Astrocyte (in vitro differentiated cells and primary cell): Measurements from ENCODE around the gene ABHD5. TPM values are rescaled to one million over a fixed set of nuclear protein-coding genes. Genes with fewer than 3 reads are reported as not detected.

Experiments used
- DNase-seq: peaks from one replicate; pipeline ENCODE4 v3.0.0-alpha.2; 2010; ENCODE audit warnings: low read depth
- FAIRE-seq: peaks from 2 replicates; lab custom pipeline; 2011; peaks lifted over from hg19 to GRCh38; lab: Jason Lieb, UNC
- H2AFZ ChIP-seq: 2 replicates; pipeline ENCODE4 v1.6.0; 2012; ENCODE audit warnings: low read depth, low read length, inconsistent platforms
- H3K27ac ChIP-seq: 2 replicates; pipeline ENCODE4 v1.5.1; 2011; ENCODE audit warnings: low read depth, low read length, inconsistent platforms
- H3K27me3 ChIP-seq: 2 replicates; pipeline ENCODE4 v1.6.0; 2011; ENCODE audit warnings: low read length, inconsistent platforms; ENCODE audit not compliant: insufficient read depth
- H3K36me3 ChIP-seq: 2 replicates; pipeline ENCODE4 v1.5.1; 2011; ENCODE audit warnings: low read length, inconsistent platforms; ENCODE audit not compliant: insufficient read depth
- H3K4me1 ChIP-seq: 2 replicates; pipeline ENCODE4 v1.5.1; 2011; ENCODE audit warnings: low read length, inconsistent platforms; ENCODE audit not compliant: insufficient read depth
- H3K4me2 ChIP-seq: 2 replicates; pipeline ENCODE4 v1.6.0; 2012; ENCODE audit warnings: low read length, inconsistent platforms
- H3K4me3 ChIP-seq: 2 replicates; pipeline ENCODE4 v1.5.1; 2011; ENCODE audit warnings: low read depth, mild to moderate bottlenecking, low read length, inconsistent platforms; ENCODE audit not compliant: insufficient read depth
- H3K79me2 ChIP-seq: 2 replicates; pipeline ENCODE4 v1.6.0; 2012; ENCODE audit warnings: mild to moderate bottlenecking, low read length, inconsistent platforms; ENCODE audit not compliant: insufficient read depth
- H3K9ac ChIP-seq: 2 replicates; pipeline ENCODE4 v1.6.0; 2012; ENCODE audit warnings: mild to moderate bottlenecking, low read length, inconsistent platforms
- H3K9me3 ChIP-seq: 2 replicates; pipeline ENCODE4 v1.5.1; 2012; ENCODE audit warnings: low read depth, mild to moderate bottlenecking, low read length, inconsistent platforms; ENCODE audit not compliant: insufficient read depth
- H4K20me1 ChIP-seq: 2 replicates; pipeline ENCODE4 v1.6.0; 2012; ENCODE audit warnings: low read length, inconsistent platforms; ENCODE audit not compliant: insufficient read depth
- H3K27ac Mint-ChIP-seq: one replicate; pipeline ENCODE4 v1.8.0; 2021; ENCODE audit warnings: mild to moderate bottlenecking, mixed read lengths; ENCODE audit not compliant: unreplicated experiment
- H3K27me3 Mint-ChIP-seq: one replicate; pipeline ENCODE4 v1.8.0; 2021; ENCODE audit warnings: low read depth, mixed read lengths; ENCODE audit not compliant: unreplicated experiment
- H3K36me3 Mint-ChIP-seq: one replicate; pipeline ENCODE4 v1.8.0; 2021; ENCODE audit warnings: low read depth, mixed read lengths; ENCODE audit not compliant: unreplicated experiment
- H3K4me1 Mint-ChIP-seq: one replicate; pipeline ENCODE4 v1.8.0; 2021; ENCODE audit warnings: low read depth, mixed read lengths; ENCODE audit not compliant: unreplicated experiment
- H3K4me3 Mint-ChIP-seq: one replicate; pipeline ENCODE4 v1.8.0; 2021; ENCODE audit warnings: mild to moderate bottlenecking, moderate library complexity, mixed read lengths; ENCODE audit not compliant: unreplicated experiment
- H3K9me3 Mint-ChIP-seq: one replicate; pipeline ENCODE4 v1.8.0; 2021; ENCODE audit warnings: mild to moderate bottlenecking, mixed read lengths; ENCODE audit not compliant: unreplicated experiment
- EZH2 ChIP-seq: IDR thresholded peaks from 2 replicates; pipeline ENCODE4 v1.6.1; 2012; ENCODE audit warnings: mild to moderate bottlenecking, low read length, inconsistent platforms; ENCODE audit not compliant: insufficient read depth
- total RNA-seq: library from RNA; stranded (reverse); gene quantifications from 2 replicates; pipeline ENCODE4 v1.2.1, GENCODE V29; 2021
- TF ChIP-seq, protein P1 (sequence below): IDR thresholded peaks from 2 replicates; pipeline ENCODE4 v1.5.1; 2011; ENCODE audit warnings: low read depth, mild to moderate bottlenecking, inconsistent platforms, low read length, moderate library complexity; ENCODE audit not compliant: insufficient read depth

ABHD5 gene
- total RNA-seq, 1 donor from 2014 or later: 18.3 TPM

GRCh38 chr3:43695863-43696262 is 5.1 kb downstream of the ABHD5 start:
- H3K36me3 Mint-ChIP-seq: no peaks in the 10 kb centered on the region
- no peak overlapping the region for H3K27ac ChIP-seq
- no peaks in the 10 kb centered on the region for H3K9me3 ChIP-seq
- H3K79me2 ChIP-seq: peaks cover 58% of the 10 kb centered on the region
- no peak overlapping the region for H3K4me3 Mint-ChIP-seq
- no peak overlapping the region for H3K4me2 ChIP-seq
- no peak overlapping the region for H3K4me3 ChIP-seq
- FAIRE-seq: no peak
- H2AFZ ChIP-seq: no peak overlapping the region
- peaks cover 26% of the 10 kb centered on the region for H4K20me1 ChIP-seq
- peaks cover 7% of the 10 kb centered on the region for H3K4me1 ChIP-seq
- no peaks in the 10 kb centered on the region for H3K36me3 ChIP-seq
- H3K27ac Mint-ChIP-seq: no peak overlapping the region
- TF ChIP-seq, protein P1, sequence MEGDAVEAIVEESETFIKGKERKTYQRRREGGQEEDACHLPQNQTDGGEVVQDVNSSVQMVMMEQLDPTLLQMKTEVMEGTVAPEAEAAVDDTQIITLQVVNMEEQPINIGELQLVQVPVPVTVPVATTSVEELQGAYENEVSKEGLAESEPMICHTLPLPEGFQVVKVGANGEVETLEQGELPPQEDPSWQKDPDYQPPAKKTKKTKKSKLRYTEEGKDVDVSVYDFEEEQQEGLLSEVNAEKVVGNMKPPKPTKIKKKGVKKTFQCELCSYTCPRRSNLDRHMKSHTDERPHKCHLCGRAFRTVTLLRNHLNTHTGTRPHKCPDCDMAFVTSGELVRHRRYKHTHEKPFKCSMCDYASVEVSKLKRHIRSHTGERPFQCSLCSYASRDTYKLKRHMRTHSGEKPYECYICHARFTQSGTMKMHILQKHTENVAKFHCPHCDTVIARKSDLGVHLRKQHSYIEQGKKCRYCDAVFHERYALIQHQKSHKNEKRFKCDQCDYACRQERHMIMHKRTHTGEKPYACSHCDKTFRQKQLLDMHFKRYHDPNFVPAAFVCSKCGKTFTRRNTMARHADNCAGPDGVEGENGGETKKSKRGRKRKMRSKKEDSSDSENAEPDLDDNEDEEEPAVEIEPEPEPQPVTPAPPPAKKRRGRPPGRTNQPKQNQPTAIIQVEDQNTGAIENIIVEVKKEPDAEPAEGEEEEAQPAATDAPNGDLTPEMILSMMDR: no peak
- TF ChIP-seq EZH2: no peak
- H3K27me3 Mint-ChIP-seq: no peaks in the 10 kb centered on the region
- no peaks in the 10 kb centered on the region for H3K27me3 ChIP-seq
- H3K9ac ChIP-seq: no peak overlapping the region
- H3K4me1 Mint-ChIP-seq: peaks cover 11% of the 10 kb centered on the region
- H3K9me3 Mint-ChIP-seq: no peaks in the 10 kb centered on the region
- no peak for DNase-seq

DNA sequence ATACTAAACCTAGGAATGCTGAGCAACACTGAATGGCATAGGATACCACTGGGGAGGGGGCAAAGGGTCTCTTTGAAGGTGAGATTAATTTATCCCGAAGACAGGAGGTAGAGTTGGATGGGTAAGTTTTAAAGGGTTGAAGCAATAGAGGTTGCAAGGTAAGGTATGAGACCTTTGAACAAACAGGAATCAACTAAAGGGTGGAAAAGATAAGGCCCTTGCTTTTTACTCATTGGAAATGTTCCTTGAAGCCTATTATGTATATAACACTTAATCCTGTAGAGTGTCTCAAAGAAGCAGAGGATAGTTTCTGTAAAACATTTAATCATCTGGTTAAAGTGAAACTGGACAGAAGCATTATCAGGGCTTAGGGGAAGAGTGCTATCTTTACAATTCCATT is 5.7 kb downstream of the ABHD5 start:
- peaks cover 11% of the 10 kb centered on the region for H3K4me1 Mint-ChIP-seq
- TF ChIP-seq, protein P1: no peak
- TF ChIP-seq EZH2: no peak
- Histone ChIP-seq H3K9me3 (no peaks in the 10 kb centered on the region), H3K79me2 (peaks cover 58% of the 10 kb centered on the region), H3K4me3 (no peak overlapping the region), H3K27me3 (no peaks in the 10 kb centered on the region), H3K4me1 (peaks cover 7% of the 10 kb centered on the region), H3K9ac (no peak overlapping the region), H3K36me3 (no peaks in the 10 kb centered on the region), H2AFZ (no peak overlapping the region), H4K20me1 (peaks cover 26% of the 10 kb centered on the region), H3K4me2 (no peak overlapping the region), H3K27ac (no peak overlapping the region)
- no peaks in the 10 kb centered on the region for H3K27me3 Mint-ChIP-seq
- DNase-seq (no peak), FAIRE-seq (no peak)
- H3K36me3 Mint-ChIP-seq: no peaks in the 10 kb centered on the region
- no peak overlapping the region for H3K4me3 Mint-ChIP-seq
- no peak overlapping the region for H3K27ac Mint-ChIP-seq
- no peaks in the 10 kb centered on the region for H3K9me3 Mint-ChIP-seq

DNA sequence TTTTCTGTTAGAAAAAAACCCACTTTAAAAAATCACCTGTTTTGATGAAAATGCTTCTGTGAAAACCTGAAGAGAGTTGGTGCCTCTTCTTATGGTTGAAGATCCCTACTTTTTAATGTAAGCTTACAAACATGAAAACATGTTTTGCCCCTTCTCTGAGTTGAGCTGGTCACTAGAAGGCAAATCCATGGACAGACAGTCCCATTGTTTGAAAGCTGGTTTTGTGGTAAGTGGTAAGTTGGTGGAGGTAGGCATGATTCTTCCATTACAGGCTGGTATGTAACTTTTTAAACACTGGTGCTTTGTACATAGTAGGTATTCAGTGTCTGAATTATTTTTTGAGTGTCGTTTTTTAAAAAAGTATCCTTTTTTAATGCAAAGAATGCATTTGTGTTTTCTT is 6.1 kb downstream of the ABHD5 start:
- Histone ChIP-seq H3K4me3 (no peak overlapping the region), H3K4me1 (peaks cover 7% of the 10 kb centered on the region), H4K20me1 (peaks cover 26% of the 10 kb centered on the region), H3K27ac (no peak overlapping the region), H3K36me3 (no peaks in the 10 kb centered on the region), H3K9me3 (no peaks in the 10 kb centered on the region), H3K27me3 (no peaks in the 10 kb centered on the region), H3K79me2 (peaks cover 55% of the 10 kb centered on the region), H3K4me2 (no peak overlapping the region), H3K9ac (no peak overlapping the region), H2AFZ (no peak overlapping the region)
- Mint-ChIP-seq H3K27ac (no peak overlapping the region), H3K36me3 (no peaks in the 10 kb centered on the region), H3K4me3 (no peak overlapping the region), H3K27me3 (no peaks in the 10 kb centered on the region), H3K4me1 (peaks cover 7% of the 10 kb centered on the region), H3K9me3 (no peaks in the 10 kb centered on the region)
- no peak for FAIRE-seq
- TF ChIP-seq, protein P1: no peak
- TF ChIP-seq EZH2: no peak
- no peak for DNase-seq
